Gastroesophageal sphincter (tissue), 4 donors: Measurements from ENCODE around the gene SLC2A9. TPM values are rescaled to one million over a fixed set of nuclear protein-coding genes. Genes with fewer than 3 reads are reported as not detected.

ENCODE experiments used
- ATAC-seq: fragments of 150-250 bp; one replicate; pipeline ENCODE4 v1.9.1; 2016; ENCODE audit warnings: mild to moderate bottlenecking, moderate library complexity
- H3K27ac ChIP-seq, 4 donors: fragments of 200-600 bp; sonication (generic) in 3 of 4; 1 replicate in 3 of 4; 2 replicates in 1 of 4; pipeline ENCODE4 v1.5.1; 2016 to 2019
- H3K27me3 ChIP-seq: fragments of 200-600 bp; sonication (generic); one replicate; pipeline ENCODE4 v1.5.1; 2019
- H3K36me3 ChIP-seq, 2 donors: fragments of 200-600 bp; sonication (generic); one replicate each; pipeline ENCODE4 v1.5.1; 2019; ENCODE audit warnings: control low read depth in 1 of 2
- H3K4me1 ChIP-seq, 3 donors: fragments of 200-600 bp; sonication (generic); 1 replicate in 2 of 3; 2 replicates in 1 of 3; pipeline ENCODE4 v1.5.1; 2016 to 2019; ENCODE audit warnings: control low read depth in 2 of 3
- H3K4me3 ChIP-seq, 2 donors: fragments of 200-600 bp; sonication (generic); one replicate each; pipeline ENCODE4 v1.5.1; 2019; ENCODE audit warnings: mild to moderate bottlenecking in 1 of 2, moderate library complexity in 1 of 2
- H3K9me3 ChIP-seq, 3 donors: fragments of 200-600 bp; sonication (generic); one replicate each; pipeline ENCODE4 v1.5.1; 2017 to 2019; ENCODE audit warnings: control low read depth in 2 of 3
- EP300 ChIP-seq: sonication (generic); formaldehyde crosslinking; IDR thresholded peaks from one replicate; pipeline ENCODE4 v1.6.1; 2017; ENCODE audit warnings: antibody characterized with exemption, mild to moderate bottlenecking
- POLR2A ChIP-seq, 2 donors: fragments of 450-650 bp; IDR thresholded peaks; one replicate each; pipeline ENCODE4 v1.6.1; 2017; ENCODE audit warnings: antibody characterized with exemption in 2 of 2, mild to moderate bottlenecking in 2 of 2, moderate library complexity in 1 of 2
- POLR2AphosphoS5 ChIP-seq: sonication (generic); formaldehyde crosslinking; IDR thresholded peaks from one replicate; pipeline ENCODE4 v1.6.1; 2017; ENCODE audit warnings: antibody characterized with exemption
- WGBS, 2 donors: methylation state at CpG; one replicate each; pipeline ENCODE4 v1.1.5; 2018; ENCODE audit warnings: low coverage in 1 of 2; 5-methylcytosine and 5-hydroxymethylcytosine counted together
- total RNA-seq, 4 donors: library from RNA; depleted of rRNA; stranded (reverse); fragments of >200 nt; gene quantifications; one replicate each; pipeline ENCODE4 v1.1.0, GENCODE V29; 2016
- TF ChIP-seq, protein P1 (sequence below), 4 experiments: fragments of 200-600 bp in 2 of 4; fragments of 450-650 bp in 2 of 4; sonication (generic) in 1 of 4; IDR thresholded peaks; one replicate each; pipeline ENCODE4 v1.5.1; 2017 to 2019; ENCODE audit warnings: antibody characterized with exemption in 4 of 4, mild to moderate bottlenecking in 2 of 4, moderate library complexity in 2 of 4

Gene SLC2A9
- total RNA-seq, 4 donors from 2014 or later: 3.1 to 6.5 (median 4.3) TPM

DNA sequence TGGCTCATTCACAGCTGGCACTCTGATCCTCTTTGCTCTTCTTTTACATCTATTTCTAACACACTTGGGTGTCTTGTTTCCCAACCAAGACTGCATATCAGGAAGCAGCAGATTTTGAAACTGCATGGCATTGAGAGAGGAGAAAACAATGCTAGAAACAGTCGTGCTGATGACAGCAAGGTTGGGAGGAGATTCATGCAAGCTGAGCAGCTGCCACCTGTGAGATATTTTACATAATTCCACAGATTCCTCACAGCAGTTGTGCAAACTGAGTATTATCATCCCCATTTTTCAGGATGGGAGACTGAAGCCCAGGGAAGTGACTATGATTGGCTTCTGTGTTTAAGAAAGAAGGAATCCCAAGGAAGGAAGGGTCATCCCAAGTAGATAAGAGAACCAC is 105.0 kb downstream of the SLC2A9 start:
- TF ChIP-seq EP300 (no peak), POLR2A (IDR thresholded peaks at IDR 0.05) (no peak), POLR2AphosphoS5 (no peak)
- TF ChIP-seq, protein P1, sequence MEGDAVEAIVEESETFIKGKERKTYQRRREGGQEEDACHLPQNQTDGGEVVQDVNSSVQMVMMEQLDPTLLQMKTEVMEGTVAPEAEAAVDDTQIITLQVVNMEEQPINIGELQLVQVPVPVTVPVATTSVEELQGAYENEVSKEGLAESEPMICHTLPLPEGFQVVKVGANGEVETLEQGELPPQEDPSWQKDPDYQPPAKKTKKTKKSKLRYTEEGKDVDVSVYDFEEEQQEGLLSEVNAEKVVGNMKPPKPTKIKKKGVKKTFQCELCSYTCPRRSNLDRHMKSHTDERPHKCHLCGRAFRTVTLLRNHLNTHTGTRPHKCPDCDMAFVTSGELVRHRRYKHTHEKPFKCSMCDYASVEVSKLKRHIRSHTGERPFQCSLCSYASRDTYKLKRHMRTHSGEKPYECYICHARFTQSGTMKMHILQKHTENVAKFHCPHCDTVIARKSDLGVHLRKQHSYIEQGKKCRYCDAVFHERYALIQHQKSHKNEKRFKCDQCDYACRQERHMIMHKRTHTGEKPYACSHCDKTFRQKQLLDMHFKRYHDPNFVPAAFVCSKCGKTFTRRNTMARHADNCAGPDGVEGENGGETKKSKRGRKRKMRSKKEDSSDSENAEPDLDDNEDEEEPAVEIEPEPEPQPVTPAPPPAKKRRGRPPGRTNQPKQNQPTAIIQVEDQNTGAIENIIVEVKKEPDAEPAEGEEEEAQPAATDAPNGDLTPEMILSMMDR (IDR thresholded peaks at IDR 0.05): no peak
- no peaks in the 10 kb centered on the region for H3K4me1 ChIP-seq
- no peak overlapping the region for H3K4me3 ChIP-seq
- no peaks in the 10 kb centered on the region for H3K9me3 ChIP-seq
- no peak for ATAC-seq
- no peaks in the 10 kb centered on the region for H3K36me3 ChIP-seq
- H3K27me3 ChIP-seq: no peaks in the 10 kb centered on the region
- H3K27ac ChIP-seq: no peak overlapping the region
- 50 to 60% methylated on average over 1 of the region's 1 CpG for WGBS, 2 donors

DNA sequence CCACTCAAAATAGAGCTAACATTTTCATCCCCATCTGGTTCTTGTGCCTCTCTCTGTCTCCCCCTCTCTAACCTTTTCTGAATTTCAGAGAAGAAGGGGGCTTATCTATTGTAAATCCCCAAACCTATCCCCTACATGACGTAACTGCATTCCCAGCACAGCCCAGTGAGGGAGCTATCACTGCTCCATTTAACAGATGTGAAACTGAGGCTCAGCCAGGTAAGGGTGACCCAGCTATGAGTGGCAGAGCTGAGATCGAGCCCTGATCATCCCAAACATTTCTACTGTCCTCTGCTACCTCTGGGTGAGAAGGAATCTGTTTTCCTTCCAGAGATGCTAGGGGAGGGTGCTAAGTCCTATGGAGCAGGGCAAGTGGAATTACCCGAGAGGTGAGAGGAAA is 107.5 kb downstream of the SLC2A9 start:
- no peaks in the 10 kb centered on the region for H3K36me3 ChIP-seq
- whole genome bisulfite sequencing, 2 donors: 86 to 90% methylated on average over 1 to 2 of the region's 3 CpGs
- ATAC-seq: no peak

DNA sequence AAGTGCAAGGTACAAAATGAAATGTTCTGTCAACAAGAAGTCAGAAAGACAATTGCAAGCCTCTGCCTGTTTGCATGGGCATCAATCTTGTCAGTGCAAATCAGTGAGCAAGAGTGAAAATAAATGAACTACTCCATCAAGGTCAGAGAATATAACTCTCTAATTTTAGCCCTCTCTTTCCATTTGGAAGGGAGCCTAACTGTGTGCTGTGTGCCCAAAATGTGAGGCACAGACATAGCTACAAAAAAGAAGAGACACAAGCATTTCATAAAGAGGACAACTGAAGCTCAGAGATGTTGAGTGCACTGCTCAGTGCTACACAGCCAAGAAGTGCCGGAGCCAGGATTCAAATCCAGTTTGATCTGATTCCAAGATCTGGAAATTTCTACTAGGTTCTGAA is 114.3 kb downstream of the SLC2A9 start:
- Histone ChIP-seq H3K9me3 (no peaks in the 10 kb centered on the region), H3K27ac (no peak overlapping the region), H3K27me3 (no peaks in the 10 kb centered on the region), H3K4me1 (no peaks in the 10 kb centered on the region), H3K36me3 (no peaks in the 10 kb centered on the region), H3K4me3 (no peak overlapping the region)
- WGBS, 2 donors: 100% methylated on average over 1 of the region's 1 CpG; no CpG with 5 or more reads in 1 of the 2 donors
- TF ChIP-seq EP300: no peak
- TF ChIP-seq POLR2A (IDR thresholded peaks at IDR 0.05): no peak
- TF ChIP-seq, protein P1 (IDR thresholded peaks at IDR 0.05): no peak
- TF ChIP-seq POLR2AphosphoS5: no peak
- no peak for ATAC-seq

More for the DNA sequence above, 107.5 kb downstream of the SLC2A9 start:
- H3K4me3 ChIP-seq: no peak overlapping the region
- TF ChIP-seq POLR2AphosphoS5: no peak
- TF ChIP-seq, protein P1 (IDR thresholded peaks at IDR 0.05): no peak
- TF ChIP-seq POLR2A (IDR thresholded peaks at IDR 0.05): no peak
- TF ChIP-seq EP300: no peak
- no peaks in the 10 kb centered on the region for H3K4me1 ChIP-seq
- H3K27me3 ChIP-seq: no peaks in the 10 kb centered on the region
- no peaks in the 10 kb centered on the region for H3K9me3 ChIP-seq
- H3K27ac ChIP-seq: no peak overlapping the region

DNA sequence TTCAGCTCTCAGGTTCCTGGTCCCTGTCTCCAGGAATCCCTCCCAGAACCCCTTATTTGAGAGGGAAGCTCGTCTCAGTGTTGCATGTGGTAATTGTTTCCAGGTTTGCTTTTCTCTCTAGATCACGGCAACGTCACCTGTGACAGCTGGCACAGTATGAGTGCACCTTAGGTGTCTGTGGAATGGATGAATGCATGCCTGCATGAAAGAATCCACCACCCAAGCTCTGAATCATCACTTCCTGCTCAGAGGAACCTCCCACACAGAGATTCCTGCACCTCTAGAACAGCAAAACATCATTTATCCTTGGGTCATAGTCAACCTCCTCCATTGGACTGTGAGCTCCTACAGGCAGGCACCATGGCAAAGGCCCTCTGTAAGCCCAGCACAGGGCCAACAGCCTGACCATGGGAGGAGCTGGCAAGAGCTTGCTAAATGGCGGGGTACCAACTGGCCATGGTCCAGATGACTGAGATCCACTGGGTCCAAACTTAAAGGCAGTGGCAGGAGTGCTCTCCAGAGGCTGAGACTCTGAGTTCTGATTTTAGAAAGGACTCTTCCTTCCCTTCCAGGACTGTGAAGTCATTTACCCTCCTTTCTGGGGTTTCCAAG is 116.2 kb downstream of the SLC2A9 start:
- whole genome bisulfite sequencing, 2 donors: 94% methylated on average over 3 of the region's 4 CpGs; no CpG with 5 or more reads in 1 of the 2 donors
- Histone ChIP-seq H3K4me1 (no peaks in the 10 kb centered on the region), H3K36me3 (no peaks in the 10 kb centered on the region), H3K9me3 (no peaks in the 10 kb centered on the region), H3K27ac (no peak overlapping the region), H3K27me3 (no peaks in the 10 kb centered on the region), H3K4me3 (no peak overlapping the region)
- TF ChIP-seq POLR2A (IDR thresholded peaks at IDR 0.05) (no peak), POLR2AphosphoS5 (no peak)
- TF ChIP-seq, protein P1 (IDR thresholded peaks at IDR 0.05): no peak
- ATAC-seq: no peak

DNA sequence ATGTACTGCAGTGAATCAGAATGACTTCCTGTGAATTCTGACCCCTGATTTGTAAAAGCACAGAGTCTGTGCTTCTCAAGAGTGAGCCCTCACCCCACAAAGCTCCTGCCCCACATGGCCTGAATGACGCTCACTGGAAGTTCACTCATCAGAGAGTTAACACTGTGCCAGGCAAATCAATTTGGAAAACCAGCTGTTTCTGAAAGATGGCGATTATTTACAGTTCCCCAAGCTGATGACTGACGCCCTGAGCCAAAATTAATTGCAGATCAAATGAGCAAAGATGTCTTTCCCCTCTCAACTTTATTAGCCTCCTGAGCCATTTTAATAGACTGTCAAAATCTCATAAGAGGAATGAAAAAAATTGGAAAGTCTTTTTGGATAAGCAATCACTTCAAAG is 118.0 kb downstream of the SLC2A9 start:
- Histone ChIP-seq H3K4me1 (no peaks in the 10 kb centered on the region), H3K4me3 (no peak overlapping the region), H3K9me3 (no peaks in the 10 kb centered on the region), H3K27ac (no peak overlapping the region), H3K27me3 (no peaks in the 10 kb centered on the region), H3K36me3 (no peaks in the 10 kb centered on the region)
- WGBS, 2 donors: 65 to 86% methylated on average over 3 of the region's 3 CpGs
- ATAC-seq: no peak
- no peak for TF ChIP-seq EP300
- TF ChIP-seq, protein P1 (IDR thresholded peaks at IDR 0.05): no peak
- TF ChIP-seq POLR2AphosphoS5: no peak
- no peak for TF ChIP-seq POLR2A (IDR thresholded peaks at IDR 0.05)
